GM12873 (cell line): ENCODE measurements around the gene MEIS1.

Source experiments
- TF ChIP-seq, protein P1 (sequence below): IDR thresholded peaks from 2 replicates; pipeline ENCODE4 v1.5.1; 2012; ENCODE audit warnings: low read depth, mild to moderate bottlenecking, moderate library complexity, low read length, control low read depth; ENCODE audit not compliant: insufficient read depth; ENCODE audit errors: missing control alignments

Gene MEIS1

DNA sequence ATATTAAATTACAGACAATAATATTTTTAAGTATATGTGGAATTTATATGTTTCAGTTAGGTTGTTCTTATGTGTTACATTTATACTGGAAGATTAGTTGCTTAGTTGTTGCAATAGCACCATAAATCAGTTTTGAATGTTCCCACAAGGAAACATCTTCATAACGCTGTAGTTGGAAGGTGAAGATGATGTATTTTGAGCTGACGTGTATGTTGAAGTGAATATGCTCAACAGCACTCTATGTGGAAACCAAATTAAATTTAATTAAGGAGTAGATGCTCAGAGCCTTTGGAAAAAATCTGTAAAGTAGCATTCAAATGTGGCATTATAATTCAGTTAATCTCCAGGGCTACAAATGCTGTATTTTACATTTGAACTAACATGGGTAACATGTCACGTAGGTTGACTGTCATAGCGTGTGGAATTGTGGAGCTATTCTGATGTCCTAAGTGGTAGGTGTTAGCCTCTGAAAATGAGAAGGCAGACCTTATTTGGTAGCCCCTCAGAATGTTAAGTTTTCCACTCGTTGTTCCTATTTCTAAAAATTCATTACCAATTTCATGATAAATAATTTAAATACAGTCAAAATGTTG lies 88.5 kb downstream of the MEIS1 start:
- TF ChIP-seq, protein P1, sequence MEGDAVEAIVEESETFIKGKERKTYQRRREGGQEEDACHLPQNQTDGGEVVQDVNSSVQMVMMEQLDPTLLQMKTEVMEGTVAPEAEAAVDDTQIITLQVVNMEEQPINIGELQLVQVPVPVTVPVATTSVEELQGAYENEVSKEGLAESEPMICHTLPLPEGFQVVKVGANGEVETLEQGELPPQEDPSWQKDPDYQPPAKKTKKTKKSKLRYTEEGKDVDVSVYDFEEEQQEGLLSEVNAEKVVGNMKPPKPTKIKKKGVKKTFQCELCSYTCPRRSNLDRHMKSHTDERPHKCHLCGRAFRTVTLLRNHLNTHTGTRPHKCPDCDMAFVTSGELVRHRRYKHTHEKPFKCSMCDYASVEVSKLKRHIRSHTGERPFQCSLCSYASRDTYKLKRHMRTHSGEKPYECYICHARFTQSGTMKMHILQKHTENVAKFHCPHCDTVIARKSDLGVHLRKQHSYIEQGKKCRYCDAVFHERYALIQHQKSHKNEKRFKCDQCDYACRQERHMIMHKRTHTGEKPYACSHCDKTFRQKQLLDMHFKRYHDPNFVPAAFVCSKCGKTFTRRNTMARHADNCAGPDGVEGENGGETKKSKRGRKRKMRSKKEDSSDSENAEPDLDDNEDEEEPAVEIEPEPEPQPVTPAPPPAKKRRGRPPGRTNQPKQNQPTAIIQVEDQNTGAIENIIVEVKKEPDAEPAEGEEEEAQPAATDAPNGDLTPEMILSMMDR, result no peak

DNA sequence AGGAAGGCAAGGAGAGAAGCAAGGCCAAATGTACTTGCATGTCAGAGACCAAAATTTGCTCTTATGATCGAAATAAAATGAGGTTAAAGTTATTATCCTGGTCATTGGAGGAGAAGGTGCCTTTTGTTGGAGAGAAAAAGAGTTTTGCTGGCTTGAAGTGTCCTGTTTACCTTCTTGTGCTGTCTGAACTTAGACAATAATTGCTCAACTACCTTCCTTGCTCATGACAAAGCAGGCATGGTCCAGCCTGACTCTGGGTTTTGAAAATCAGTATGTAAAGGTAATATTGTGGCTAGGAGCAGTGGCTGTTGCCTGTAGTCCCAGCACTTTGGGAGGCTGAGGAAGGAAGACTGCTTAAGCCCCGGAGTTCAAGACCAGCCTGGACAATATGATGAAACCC lies 89.1 kb downstream of the MEIS1 start:
- TF ChIP-seq, protein P1, result no peak

DNA sequence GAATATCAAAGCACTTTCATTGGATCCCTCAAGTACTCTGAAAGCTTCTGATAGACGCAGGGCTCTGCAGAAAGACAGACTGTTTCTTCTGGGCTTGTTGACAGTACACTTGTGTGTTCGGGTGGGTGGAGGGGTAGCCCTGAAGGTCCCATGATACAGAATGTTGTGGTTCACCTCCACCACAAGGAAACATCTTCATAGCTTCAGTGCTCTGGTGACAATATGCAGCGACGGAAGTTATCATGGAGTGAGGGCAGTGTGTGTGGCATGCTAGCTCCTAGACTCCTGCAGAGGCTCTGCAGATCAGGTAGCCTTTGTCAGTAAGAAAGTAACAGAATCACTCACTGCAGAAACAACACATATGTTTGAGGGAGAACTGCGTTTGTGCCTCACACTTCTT lies 90.7 kb downstream of the MEIS1 start:
- TF ChIP-seq, protein P1, result no peak

DNA sequence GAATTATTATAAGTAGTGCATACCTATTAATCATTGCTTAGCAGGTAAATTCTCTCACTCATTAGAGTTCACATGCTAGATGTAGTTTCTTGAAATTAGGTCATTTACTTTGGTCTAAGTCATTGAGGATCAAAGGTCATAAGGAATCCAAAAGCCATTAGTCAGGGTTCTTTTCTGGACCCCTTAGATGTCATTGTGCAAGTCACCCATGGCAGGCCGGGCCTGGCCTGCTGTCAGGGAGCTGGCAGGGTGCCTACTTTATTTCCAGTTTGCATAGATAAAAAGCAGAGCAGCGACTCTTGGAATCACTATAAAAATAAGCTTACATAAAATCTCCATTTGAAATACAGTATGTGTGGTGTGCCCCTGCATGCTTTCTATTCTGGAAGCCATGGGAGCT lies 91.3 kb downstream of the MEIS1 start:
- TF ChIP-seq, protein P1, result no peak

DNA sequence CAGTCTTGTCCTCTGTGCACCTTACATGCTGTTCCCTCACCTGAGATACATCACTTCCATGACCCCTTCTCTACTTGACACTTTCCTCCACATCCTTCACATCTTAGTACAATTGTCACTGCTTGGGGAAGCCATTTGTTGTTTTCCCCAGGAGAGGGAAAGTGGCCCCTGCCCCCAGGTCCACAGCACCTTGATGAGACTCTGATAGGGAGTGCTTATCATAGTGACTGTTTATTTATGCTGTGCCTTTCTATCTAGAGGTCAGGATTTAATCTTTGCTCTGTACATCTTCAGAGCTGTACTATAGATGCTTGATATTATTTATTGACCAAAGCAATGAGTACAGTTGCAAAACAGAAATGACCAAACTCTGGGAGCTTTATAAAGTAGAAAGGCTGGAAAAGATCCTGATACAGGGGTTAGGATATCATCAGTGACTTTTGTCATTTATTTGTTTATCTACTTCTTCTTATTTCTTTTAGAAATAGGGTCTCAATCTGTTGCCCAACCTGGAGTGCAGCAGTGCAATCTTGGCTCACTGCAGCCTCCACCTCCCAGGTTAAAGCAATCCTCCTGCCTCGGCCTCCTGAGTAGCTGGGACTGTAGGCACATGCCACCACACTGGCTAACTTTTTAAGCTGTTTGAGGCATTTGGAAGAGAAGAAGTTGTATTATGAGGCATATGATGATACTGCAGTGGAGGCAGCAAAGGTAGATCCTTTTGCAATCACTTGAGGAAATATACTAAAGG lies 94.2 kb downstream of the MEIS1 start:
- TF ChIP-seq, protein P1, result no peak

DNA sequence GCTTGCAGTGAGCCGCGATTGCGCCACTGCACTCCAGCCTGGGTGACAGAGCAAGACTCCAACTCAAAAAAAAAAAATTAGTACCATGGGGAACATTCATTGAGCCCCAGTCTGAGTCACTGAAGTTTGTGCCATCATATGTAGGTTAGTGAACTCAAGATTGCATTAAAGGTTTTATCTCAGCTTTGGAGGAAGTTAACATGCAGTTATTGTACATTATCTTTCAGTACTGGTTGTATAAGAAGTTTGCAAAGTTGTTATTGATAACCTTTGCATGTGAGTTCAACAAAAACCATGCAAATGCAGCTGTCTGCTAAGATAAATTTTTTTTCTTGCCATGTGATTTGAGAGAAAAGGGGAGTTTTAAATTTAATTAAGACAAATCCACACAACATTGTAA lies 95.7 kb downstream of the MEIS1 start:
- TF ChIP-seq, protein P1, result no peak

DNA sequence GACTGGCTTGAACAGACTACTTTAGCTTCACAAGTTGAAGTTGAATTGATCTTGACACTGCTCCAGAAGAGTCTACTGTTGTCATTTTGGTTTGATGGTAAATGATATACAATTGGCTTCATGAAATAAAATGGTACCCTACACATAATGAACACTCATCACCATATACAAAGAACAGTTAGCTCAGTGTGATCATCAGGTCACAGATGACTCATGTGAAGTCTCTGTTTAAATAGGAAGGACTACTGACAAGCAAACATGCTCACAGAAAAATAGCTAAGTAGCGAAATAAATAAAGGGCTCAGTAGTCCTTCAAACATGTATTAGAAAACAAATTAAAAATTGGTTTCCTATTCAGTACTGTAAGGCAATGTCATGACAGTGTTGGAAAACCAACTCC lies 96.2 kb downstream of the MEIS1 start:
- TF ChIP-seq, protein P1, result no peak
